NCI-H146 (cell line): ENCODE results near the gene ARHGEF25.
"Not testable (repeated sequence)": the region's sequence is repeated elsewhere in the genome, so short reads cannot be mapped to it uniquely, and the experiment has no call there.

Experiments
- DNase-seq: peaks from one replicate; lab custom pipeline; 2025; lab: John Stamatoyannopoulos, UW

The ARHGEF25 gene

GRCh38 chr12:57585156-57585555 lies 26.1 kb upstream of the ARHGEF25 start:
- no peak for DNase-seq

- DNase-seq, result no peak
These were observed 25.1 kb upstream of the ARHGEF25 start for GRCh38 chr12:57586128-57586527.

- no peak for DNase-seq
These were observed 24.3 kb upstream of the ARHGEF25 start for GRCh38 chr12:57586832-57587429.

GRCh38 chr12:57588951-57589610 lies 22.2 kb upstream of the ARHGEF25 start:
- not testable (repeated sequence) for DNase-seq

- peak; percentile 25 for DNase-seq
These were observed 20.8 kb upstream of the ARHGEF25 start for GRCh38 chr12:57590479-57590863.

GRCh38 chr12:57590864-57591781 lies 20.1 kb upstream of the ARHGEF25 start, which contains the start of gene PIP4K2C:
Gene PIP4K2C, plus strand, starts transcription at chr12:57591192. Its CDS starts 98 bp downstream, at chr12:57591290.
- DNase-seq, result peak; percentile 91

- no peak for DNase-seq
These were observed 19.4 kb upstream of the ARHGEF25 start for GRCh38 chr12:57591782-57592325.

GRCh38 chr12:57592551-57593165 lies 18.6 kb upstream of the ARHGEF25 start:
- DNase-seq, result no peak

GRCh38 chr12:57593187-57593586 lies 18.0 kb upstream of the ARHGEF25 start:
- DNase-seq, result no peak

GRCh38 chr12:57600395-57600794 lies 10.8 kb upstream of the ARHGEF25 start:
- no peak for DNase-seq

GRCh38 chr12:57602544-57602943 lies 8.7 kb upstream of the ARHGEF25 start:
- DNase-seq, result no peak

GRCh38 chr12:57603324-57603723 lies 7.9 kb upstream of the ARHGEF25 start:
- no peak for DNase-seq

- DNase-seq, result no peak
These were observed 7.3 kb upstream of the ARHGEF25 start for GRCh38 chr12:57603815-57604453.

- DNase-seq, result peak; percentile 57
These were observed 6.7 kb upstream of the ARHGEF25 start, which contains the start of gene DTX3 for GRCh38 chr12:57604454-57604991. Gene DTX3, plus strand, starts transcription at chr12:57604824. Its CDS starts 1,694 bp downstream, at chr12:57606518.

- no peak for DNase-seq
These were observed 6.0 kb upstream of the ARHGEF25 start for GRCh38 chr12:57604992-57605810.

GRCh38 chr12:57605811-57606311 lies 5.4 kb upstream of the ARHGEF25 start:
- DNase-seq, result no peak

GRCh38 chr12:57606399-57606798 lies 4.8 kb upstream of the ARHGEF25 start:
- DNase-seq, result no peak

- no peak for DNase-seq
These were observed 4.4 kb upstream of the ARHGEF25 start for GRCh38 chr12:57606821-57607220.

GRCh38 chr12:57607958-57608663 lies 3.1 kb upstream of the ARHGEF25 start:
- no peak for DNase-seq
